ENCODE data around the gene WDFY2.

DNA sequence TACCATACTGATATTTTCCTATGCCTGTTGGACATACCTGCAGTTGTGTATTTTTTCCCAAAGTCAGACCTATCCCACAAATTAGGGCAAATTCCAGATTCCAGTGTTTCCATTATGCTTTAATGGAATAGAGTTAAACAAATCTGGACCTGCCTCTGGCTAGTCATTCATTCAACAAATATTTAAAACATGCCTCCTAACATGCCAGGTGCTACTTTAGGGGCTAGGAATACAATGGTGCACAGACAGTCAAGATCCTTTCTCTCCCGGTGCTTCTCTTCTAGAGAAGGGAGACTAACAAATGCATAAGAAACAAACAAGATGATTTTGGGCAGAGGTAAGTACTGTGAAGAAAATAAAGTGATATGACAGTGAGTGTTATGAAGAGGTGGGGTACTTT is 7.5 kb upstream of the WDFY2 start:
- TF ChIP-seq, protein P1, sequence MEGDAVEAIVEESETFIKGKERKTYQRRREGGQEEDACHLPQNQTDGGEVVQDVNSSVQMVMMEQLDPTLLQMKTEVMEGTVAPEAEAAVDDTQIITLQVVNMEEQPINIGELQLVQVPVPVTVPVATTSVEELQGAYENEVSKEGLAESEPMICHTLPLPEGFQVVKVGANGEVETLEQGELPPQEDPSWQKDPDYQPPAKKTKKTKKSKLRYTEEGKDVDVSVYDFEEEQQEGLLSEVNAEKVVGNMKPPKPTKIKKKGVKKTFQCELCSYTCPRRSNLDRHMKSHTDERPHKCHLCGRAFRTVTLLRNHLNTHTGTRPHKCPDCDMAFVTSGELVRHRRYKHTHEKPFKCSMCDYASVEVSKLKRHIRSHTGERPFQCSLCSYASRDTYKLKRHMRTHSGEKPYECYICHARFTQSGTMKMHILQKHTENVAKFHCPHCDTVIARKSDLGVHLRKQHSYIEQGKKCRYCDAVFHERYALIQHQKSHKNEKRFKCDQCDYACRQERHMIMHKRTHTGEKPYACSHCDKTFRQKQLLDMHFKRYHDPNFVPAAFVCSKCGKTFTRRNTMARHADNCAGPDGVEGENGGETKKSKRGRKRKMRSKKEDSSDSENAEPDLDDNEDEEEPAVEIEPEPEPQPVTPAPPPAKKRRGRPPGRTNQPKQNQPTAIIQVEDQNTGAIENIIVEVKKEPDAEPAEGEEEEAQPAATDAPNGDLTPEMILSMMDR (IDR thresholded peaks at IDR 0.05) = no peak
- TF ChIP-seq EP300 (IDR thresholded peaks at IDR 0.05) (no peak), POLR2A (IDR thresholded peaks at IDR 0.05) (no peak)
